IPS-15b (cell line): ENCODE results near the gene EPHA5.

Source experiments
- H3K27me3 ChIP-seq: one replicate; pipeline ENCODE4 v1.6.1; 2013; ENCODE audit warnings: low read length; ENCODE audit not compliant: control insufficient read depth, insufficient read depth
- H3K36me3 ChIP-seq: one replicate; pipeline ENCODE4 v1.6.1; 2013; ENCODE audit warnings: low read length; ENCODE audit not compliant: control insufficient read depth, insufficient read depth
- H3K4me1 ChIP-seq: one replicate; pipeline ENCODE4 v1.6.1; 2013; ENCODE audit warnings: mild to moderate bottlenecking, low read length; ENCODE audit not compliant: control insufficient read depth, insufficient read depth
- H3K4me3 ChIP-seq: one replicate; pipeline ENCODE4 v1.5.1; 2013; ENCODE audit warnings: low read depth, low read length
- H3K9ac ChIP-seq: one replicate; pipeline ENCODE4 v1.6.1; 2013; ENCODE audit warnings: low read depth, mild to moderate bottlenecking, low read length
- H3K9me3 ChIP-seq: one replicate; pipeline ENCODE4 v1.6.1; 2013; ENCODE audit warnings: mild to moderate bottlenecking, low read length; ENCODE audit not compliant: control insufficient read depth, insufficient read depth

Gene EPHA5

DNA sequence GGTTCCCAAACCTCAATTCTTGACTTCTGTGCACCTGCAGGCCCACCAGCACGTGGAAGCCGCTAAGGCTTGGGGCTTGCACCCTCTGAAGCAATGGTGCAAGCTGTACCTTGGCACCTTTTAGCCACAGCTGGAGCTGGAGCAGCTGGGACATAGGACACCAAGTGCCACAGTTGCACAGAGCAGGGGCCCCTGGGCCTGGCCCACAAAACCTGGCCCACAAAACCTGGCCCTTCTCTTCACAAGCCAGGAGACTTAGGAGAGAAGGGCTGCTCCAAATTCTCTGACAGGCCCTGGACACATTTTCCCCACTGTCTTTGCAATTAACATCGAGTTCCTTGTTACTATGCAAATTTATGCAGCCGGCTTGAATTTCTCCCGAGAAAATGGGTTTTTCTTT lies 197.8 kb downstream of the EPHA5 start:
- H3K4me1 ChIP-seq, result no peaks in the 10 kb centered on the region
- H3K36me3 ChIP-seq, result no peaks in the 10 kb centered on the region

DNA sequence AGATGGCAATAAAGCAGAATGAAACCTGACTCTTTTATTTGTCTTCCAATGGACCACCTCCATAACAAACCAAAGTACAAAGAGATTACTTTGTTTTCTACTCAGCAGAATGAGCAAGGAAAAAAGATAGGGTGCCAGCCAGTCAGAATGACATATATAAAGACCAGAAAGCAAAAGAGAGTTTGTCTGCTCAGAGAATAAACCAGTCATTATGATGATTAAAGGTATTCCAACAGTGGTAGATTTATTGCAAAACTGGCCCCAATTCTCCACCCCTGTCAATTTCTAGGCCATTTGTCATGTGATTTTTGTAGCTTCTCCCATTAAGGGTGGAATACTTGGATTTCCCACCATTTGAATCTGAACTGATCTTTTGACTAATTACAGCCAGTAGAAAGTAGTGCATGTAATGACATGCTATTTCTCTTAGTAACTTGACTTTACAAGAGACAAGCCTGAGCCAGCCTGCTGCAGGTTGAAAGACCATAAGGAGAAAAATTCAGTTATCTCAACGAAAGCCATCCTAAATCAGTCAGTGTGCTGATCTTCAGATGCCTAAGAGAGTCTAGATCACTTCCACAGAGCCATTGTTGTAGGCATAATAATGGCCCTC lies 203.1 kb downstream of the EPHA5 start:
- H3K9me3 ChIP-seq, result no peaks in the 10 kb centered on the region
- no peaks in the 10 kb centered on the region for H3K27me3 ChIP-seq
- H3K4me1 ChIP-seq, result no peaks in the 10 kb centered on the region
- H3K4me3 ChIP-seq, result no peak overlapping the region
- no peaks in the 10 kb centered on the region for H3K36me3 ChIP-seq
- H3K9ac ChIP-seq, result no peak overlapping the region

More for the DNA sequence above, 197.8 kb downstream of the EPHA5 start:
- Histone ChIP-seq H3K9me3 (no peaks in the 10 kb centered on the region), H3K4me3 (no peak overlapping the region), H3K27me3 (no peaks in the 10 kb centered on the region), H3K9ac (no peak overlapping the region)

DNA sequence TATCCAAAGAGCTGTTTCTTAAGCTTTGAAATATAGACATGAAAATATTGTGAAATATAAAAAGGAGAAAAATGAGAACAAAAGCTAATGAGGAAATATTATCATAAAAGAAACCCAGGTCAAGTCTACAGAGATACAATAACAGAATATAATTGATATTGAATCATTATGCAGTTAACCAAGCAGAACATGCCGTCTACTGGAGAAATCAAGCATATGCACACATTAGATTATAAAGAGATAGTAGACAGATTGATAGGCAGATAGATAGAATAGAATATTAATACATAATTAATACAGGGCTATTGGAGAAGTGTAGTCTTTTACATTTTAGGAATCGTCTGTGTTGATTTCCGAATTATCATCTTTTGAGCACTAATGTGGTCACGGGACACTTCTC lies 208.5 kb downstream of the EPHA5 start:
- Histone ChIP-seq H3K36me3 (no peaks in the 10 kb centered on the region), H3K4me1 (no peaks in the 10 kb centered on the region), H3K9me3 (no peaks in the 10 kb centered on the region), H3K4me3 (no peak overlapping the region), H3K9ac (no peak overlapping the region), H3K27me3 (no peaks in the 10 kb centered on the region)

DNA sequence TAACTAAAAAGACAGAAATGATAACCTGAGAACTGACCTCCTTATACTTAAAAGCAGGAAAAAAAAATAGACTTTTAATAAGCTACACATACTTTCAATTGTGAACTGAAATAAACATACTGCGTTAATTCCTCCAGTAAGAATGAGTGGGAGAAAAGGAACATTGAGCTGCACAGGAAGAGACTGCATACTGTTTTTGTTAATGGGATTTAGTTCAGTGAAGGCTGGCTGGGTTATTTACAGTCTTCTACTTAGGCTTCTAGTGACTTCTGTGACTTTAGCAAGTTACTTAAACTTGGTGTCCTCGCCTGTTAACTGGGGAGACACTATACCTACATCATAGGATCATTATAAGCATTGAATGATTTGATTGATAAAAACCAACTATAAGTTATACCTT lies 213.3 kb downstream of the EPHA5 start:
- Histone ChIP-seq H3K27me3 (no peaks in the 10 kb centered on the region), H3K4me3 (no peak overlapping the region), H3K9me3 (no peaks in the 10 kb centered on the region), H3K9ac (no peak overlapping the region), H3K36me3 (no peaks in the 10 kb centered on the region), H3K4me1 (peaks cover 7% of the 10 kb centered on the region)

DNA sequence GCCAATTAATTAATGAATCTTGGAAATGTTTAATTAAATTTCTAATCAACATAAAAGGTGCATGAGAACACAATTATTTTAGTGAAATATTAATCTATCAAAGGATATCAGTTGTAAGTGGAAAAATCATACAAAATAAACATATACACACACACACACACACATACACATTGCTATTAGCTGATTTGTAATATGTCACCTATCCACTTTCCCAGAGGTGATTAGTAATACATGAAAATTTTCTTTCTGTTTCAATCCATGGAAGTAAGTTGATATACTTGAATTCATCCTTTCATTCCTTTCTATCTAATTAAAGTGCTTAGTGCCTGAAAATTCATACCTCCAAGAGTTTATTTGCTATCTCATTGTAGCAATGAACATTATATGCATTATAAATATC lies 213.7 kb downstream of the EPHA5 start:
- no peak overlapping the region for H3K4me3 ChIP-seq
- no peaks in the 10 kb centered on the region for H3K9me3 ChIP-seq
- H3K9ac ChIP-seq, result no peak overlapping the region
- H3K4me1 ChIP-seq, result peaks cover 7% of the 10 kb centered on the region
- no peaks in the 10 kb centered on the region for H3K27me3 ChIP-seq
- no peaks in the 10 kb centered on the region for H3K36me3 ChIP-seq

DNA sequence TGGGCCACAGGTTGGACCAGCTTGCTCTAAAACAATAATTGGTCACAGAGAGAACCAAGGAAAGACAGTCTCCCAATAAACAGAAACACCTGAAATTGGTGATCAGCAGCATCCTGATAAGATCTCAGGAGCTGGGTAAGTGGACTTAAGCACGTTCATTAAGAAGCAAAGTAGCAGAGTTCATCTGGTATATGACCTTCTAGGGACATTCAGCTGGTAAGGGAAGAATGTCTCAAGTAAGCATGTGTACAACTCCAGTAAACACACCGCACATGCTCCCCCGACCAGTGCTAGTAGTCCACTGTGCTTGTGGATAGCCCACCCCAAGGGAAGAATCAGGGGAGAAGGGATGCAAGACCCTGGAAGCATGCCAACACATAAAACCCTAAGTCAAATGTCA lies 216.9 kb downstream of the EPHA5 start:
- H3K36me3 ChIP-seq, result no peaks in the 10 kb centered on the region
- H3K4me1 ChIP-seq, result peaks cover 7% of the 10 kb centered on the region
- no peak overlapping the region for H3K9ac ChIP-seq
- H3K4me3 ChIP-seq, result no peak overlapping the region
- H3K9me3 ChIP-seq, result no peaks in the 10 kb centered on the region
- no peaks in the 10 kb centered on the region for H3K27me3 ChIP-seq

DNA sequence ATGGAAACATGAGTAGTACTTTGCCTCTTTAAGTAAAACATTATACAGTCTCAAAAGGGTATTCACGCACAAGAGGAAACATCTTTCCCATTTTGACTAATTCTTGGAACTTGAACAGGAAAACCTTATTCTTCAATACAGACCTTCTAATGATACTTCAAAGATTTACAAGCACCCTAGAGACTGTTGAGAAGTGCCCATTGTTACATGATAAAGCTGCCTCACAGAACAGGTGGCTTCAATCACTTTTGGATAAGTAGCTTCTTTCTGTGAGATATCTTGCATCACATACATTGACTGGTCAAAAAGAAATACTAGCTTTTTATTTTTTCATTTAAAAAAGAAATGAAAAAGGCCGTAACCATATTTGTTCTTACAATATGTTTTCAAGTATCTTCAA lies 219.4 kb downstream of the EPHA5 start:
- Histone ChIP-seq H3K4me1 (no peaks in the 10 kb centered on the region), H3K9ac (no peak overlapping the region), H3K9me3 (no peaks in the 10 kb centered on the region), H3K4me3 (no peak overlapping the region), H3K36me3 (no peaks in the 10 kb centered on the region), H3K27me3 (no peaks in the 10 kb centered on the region)

DNA sequence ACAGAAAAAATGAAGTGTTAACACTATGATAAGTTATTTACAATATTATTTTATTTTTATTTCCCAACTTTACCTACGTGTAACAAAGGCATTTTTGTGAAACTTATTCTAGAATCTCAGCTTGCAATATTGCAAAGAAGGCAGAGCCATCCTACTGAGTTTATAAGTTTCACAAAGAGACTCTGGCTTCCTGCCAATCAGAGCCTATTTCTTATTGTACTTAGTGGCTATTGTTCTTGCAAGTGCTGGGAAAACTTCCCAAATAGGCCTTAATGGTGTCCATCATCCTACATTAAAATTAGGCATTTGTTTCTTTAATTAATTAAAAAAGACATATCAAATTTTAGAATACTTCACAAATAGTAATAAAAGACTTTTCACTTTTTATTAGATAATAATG lies 233.2 kb downstream of the EPHA5 start:
- Histone ChIP-seq H3K4me3 (no peak overlapping the region), H3K9me3 (no peaks in the 10 kb centered on the region)

DNA sequence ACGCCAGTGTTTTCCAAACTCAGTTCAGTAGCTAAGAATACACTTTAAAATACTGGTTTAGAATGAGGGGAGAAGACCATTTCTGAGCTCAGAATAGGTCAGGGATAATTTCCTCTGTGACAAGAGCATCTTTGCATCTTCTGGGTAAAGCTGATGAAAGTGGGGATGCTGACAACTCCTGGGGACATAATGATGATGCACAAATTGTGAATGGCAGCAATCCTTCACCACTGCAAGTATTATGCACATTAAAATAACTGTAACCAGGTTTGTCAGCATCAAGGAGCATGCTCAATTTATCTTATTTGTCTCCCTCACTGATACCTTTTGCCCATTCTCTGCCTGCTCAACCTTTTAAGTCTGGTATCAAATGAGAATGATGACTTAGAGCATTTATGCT lies 248.2 kb downstream of the EPHA5 start:
- Histone ChIP-seq H3K9me3 (no peaks in the 10 kb centered on the region), H3K9ac (no peak overlapping the region)

More for the DNA sequence above, 233.2 kb downstream of the EPHA5 start:
- no peak overlapping the region for H3K9ac ChIP-seq
- H3K36me3 ChIP-seq, result no peaks in the 10 kb centered on the region
- H3K4me1 ChIP-seq, result no peaks in the 10 kb centered on the region
- no peaks in the 10 kb centered on the region for H3K27me3 ChIP-seq

DNA sequence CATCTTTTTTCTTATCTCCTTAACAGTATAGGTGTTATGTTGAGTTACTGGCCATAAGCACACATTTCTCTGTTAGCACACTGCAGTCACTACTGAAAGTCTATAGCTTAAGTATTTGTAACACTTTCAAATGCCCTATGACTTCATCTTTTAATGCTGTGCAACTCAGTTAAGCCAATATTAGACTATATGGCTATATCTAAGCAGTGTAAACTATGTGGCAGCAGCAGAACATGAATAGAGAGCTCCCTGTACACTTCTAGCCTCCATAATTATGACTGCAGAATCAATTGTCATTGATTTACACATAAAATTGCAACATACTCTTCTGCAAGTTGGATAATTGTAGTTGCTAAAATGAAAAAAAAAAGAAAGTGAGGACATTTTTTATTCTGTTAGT lies 250.3 kb downstream of the EPHA5 start:
- no peaks in the 10 kb centered on the region for H3K27me3 ChIP-seq
- H3K36me3 ChIP-seq, result no peaks in the 10 kb centered on the region
- no peak overlapping the region for H3K9ac ChIP-seq
- H3K4me1 ChIP-seq, result no peaks in the 10 kb centered on the region
- no peaks in the 10 kb centered on the region for H3K9me3 ChIP-seq
- no peak overlapping the region for H3K4me3 ChIP-seq

More for the DNA sequence above, 248.2 kb downstream of the EPHA5 start:
- no peaks in the 10 kb centered on the region for H3K27me3 ChIP-seq
- H3K4me1 ChIP-seq, result no peaks in the 10 kb centered on the region
- no peak overlapping the region for H3K4me3 ChIP-seq
- no peaks in the 10 kb centered on the region for H3K36me3 ChIP-seq

DNA sequence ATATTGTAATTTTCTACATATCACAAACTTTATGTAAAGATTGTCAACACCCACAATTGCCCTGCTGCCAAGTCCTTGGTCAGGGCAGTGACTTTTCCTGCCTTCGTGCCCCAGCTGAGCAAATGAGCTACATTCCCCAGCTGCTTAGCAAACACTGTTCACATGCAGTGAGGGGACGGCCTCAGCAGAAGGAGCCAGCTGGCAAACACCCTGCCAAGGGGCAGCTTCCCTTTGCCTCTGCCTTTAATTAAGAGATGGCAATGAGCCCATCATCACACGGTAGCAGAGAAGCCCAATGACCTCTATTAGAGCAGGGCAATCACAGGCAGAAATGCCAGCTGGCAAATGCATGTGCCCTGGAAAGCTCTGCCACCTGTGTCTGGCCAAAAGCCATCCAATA lies 253.4 kb downstream of the EPHA5 start:
- H3K4me3 ChIP-seq, result no peak overlapping the region

DNA sequence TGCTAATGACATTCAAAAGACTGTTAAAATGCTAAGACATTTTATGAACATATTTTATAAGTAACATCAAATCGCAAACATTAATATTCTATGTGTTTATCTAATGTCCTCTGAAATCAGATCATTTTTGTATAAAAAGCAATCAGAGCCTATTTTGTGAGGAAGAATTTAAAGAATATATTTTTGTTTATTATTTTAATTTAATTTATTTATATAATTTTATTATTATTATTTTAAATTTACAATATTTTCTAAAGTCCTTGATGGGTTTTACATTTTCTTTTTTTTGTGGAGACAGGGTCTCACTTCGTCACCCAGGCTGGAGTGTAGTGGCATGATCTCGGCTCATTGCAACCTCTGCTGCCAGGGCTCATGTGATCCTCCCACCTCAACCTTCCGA lies 262.8 kb downstream of the EPHA5 start:
- Histone ChIP-seq H3K27me3 (no peaks in the 10 kb centered on the region), H3K9ac (no peak overlapping the region), H3K4me1 (no peaks in the 10 kb centered on the region), H3K9me3 (no peaks in the 10 kb centered on the region), H3K36me3 (no peaks in the 10 kb centered on the region), H3K4me3 (no peak overlapping the region)

More for the DNA sequence above, 253.4 kb downstream of the EPHA5 start:
- no peaks in the 10 kb centered on the region for H3K4me1 ChIP-seq
- no peaks in the 10 kb centered on the region for H3K9me3 ChIP-seq
- no peaks in the 10 kb centered on the region for H3K36me3 ChIP-seq
- no peaks in the 10 kb centered on the region for H3K27me3 ChIP-seq
- H3K9ac ChIP-seq, result no peak overlapping the region
